Aorta (tissue), 5 donors: ENCODE results near the gene VPS52. TPM values are rescaled to one million over a fixed set of nuclear protein-coding genes. Genes with fewer than 3 reads are reported as not detected.
"Not testable (repeated sequence)": the region's sequence is repeated elsewhere in the genome, so short reads cannot be mapped to it uniquely, and the experiment has no call there.

ENCODE experiments used
- ATAC-seq: fragments of 200-7000 bp; cut with Tn5 transposase; one replicate; pipeline ENCODE4 v1.9.1; 2022; ENCODE audit warnings: moderate library complexity; ENCODE audit not compliant: low FRiP score
- DNase-seq, 2 donors: peaks; one replicate each; pipeline ENCODE4 v3.0.0-alpha.2; 2020
- H3K27ac ChIP-seq, 2 donors: one replicate each; pipeline ENCODE4 v1.5.1; 2013; ENCODE audit warnings: low read length in 2 of 2, mild to moderate bottlenecking in 2 of 2, moderate library complexity in 2 of 2, control low read depth in 1 of 2, inconsistent platforms in 1 of 2, low read depth in 1 of 2
- H3K27me3 ChIP-seq, 2 donors: one replicate each; pipeline ENCODE4 v1.6.1; 2013; ENCODE audit warnings: control low read depth in 1 of 2, low read length in 1 of 2, mild to moderate bottlenecking in 1 of 2, moderate library complexity in 1 of 2; ENCODE audit not compliant: insufficient read depth in 2 of 2, control insufficient read depth in 1 of 2
- H3K36me3 ChIP-seq, 2 donors: one replicate each; pipeline ENCODE4 v1.6.1; 2013; ENCODE audit warnings: control low read depth in 1 of 2, low read length in 1 of 2, mild to moderate bottlenecking in 1 of 2; ENCODE audit not compliant: insufficient read depth in 2 of 2, control insufficient read depth in 1 of 2
- H3K4me1 ChIP-seq, 2 donors: one replicate each; pipeline ENCODE4 v1.6.1; 2013; ENCODE audit warnings: low read length in 2 of 2, control low read depth in 1 of 2, mild to moderate bottlenecking in 1 of 2, moderate library complexity in 1 of 2; ENCODE audit not compliant: insufficient read depth in 2 of 2, control insufficient read depth in 1 of 2
- H3K4me3 ChIP-seq, 2 donors: one replicate each; pipeline ENCODE4 v1.5.1; 2013; ENCODE audit warnings: low read length in 2 of 2, control low read depth in 1 of 2, mild to moderate bottlenecking in 1 of 2
- H3K9me3 ChIP-seq: one replicate; pipeline ENCODE4 v1.6.1; 2013; ENCODE audit warnings: mild to moderate bottlenecking, low read length; ENCODE audit not compliant: control insufficient read depth
- WGBS, 2 donors: extraction: QIAGEN DNeasy Blood & Tissue Kit; methylation state at CpG; one replicate each; pipeline ENCODE4 v1.1.7; 2013; 5-methylcytosine and 5-hydroxymethylcytosine counted together
- intact Hi-C, 2 donors: fragments of 100-400 bp; cut with DNase I; formaldehyde crosslinking; loops; one replicate each; pipeline versions ENCODE4 v1.14.2 to v1.15.0; 2022
- polyA plus RNA-seq, 2 donors: library from polyadenylated mRNA; stranded (reverse); fragments of 200-250 nt; gene quantifications; one replicate each; pipeline ENCODE4 v1.2.3, GENCODE V29; 2013
- total RNA-seq, 2 donors: library from RNA; stranded (reverse); fragmentation: NEBNext Ultra II Directional; extraction: Animal tissue kit (Norgen Biotek cat#: 25700); gene quantifications; one replicate each; pipeline ENCODE4 v1.2.1, GENCODE V29; 2021
- donor health status: healthy with polysubstance abuse.
- donor health status: Bipolar disorder and iron deficiency.
- donor health status: DM: no; HTN: no; CAD: no.
- donor health status: DM: no; HTN: no; CAD: no.
- donor health status: DM: yes; HTN: yes; CAD: no.

The VPS52 gene
- total and polyA plus RNA-seq, 4 donors, result 16.0 to 66.6 (median 41.8) TPM

DNA sequence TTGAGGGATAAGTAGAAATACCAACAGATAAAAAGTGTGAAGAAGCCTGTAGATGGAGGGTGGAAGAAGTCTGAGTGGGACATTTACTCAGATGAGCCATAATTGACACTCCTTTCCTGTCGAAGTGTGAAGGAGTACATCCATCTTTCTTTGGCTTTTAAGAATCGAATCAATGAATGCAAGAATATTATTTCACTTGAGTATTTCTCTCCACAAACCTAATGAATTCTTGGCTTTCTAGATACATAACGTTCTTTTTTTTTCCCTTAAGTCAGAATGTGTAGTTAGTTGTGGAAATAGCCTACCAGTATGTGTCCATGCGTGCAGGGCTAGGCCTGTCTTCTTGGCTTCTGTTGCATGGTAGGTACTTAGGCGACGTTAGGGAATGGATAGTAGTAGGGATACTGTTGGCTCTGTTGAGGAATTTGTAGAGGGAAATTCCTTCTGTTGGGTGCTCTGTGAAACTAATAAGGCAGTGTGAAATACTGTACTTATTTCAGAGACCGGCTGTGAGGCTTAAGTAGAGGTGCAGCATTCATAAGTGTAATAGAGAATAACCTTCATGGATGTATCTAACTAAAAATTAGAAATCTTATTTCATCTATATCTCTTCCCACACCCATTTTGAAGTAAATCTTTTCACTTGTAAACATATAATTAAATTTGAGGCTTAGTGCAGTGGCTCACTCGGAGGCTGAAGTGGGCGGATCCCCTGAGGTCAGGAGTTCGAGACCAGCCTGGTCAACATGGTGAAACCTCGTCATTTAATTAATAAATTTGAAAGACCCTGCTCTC lies 1.6 kb upstream of the VPS52 start:
- WGBS, 2 donors, result 68 to 70% methylated on average over 11 of the region's 11 CpGs
- Histone ChIP-seq H3K27me3 (no peaks in the 10 kb centered on the region), H3K9me3 (no peaks in the 10 kb centered on the region), H3K4me1 (no peaks in the 10 kb centered on the region), H3K4me3 (no peak overlapping the region), H3K36me3 (no peaks in the 10 kb centered on the region), H3K27ac (no peak overlapping the region)
- peak in 1 of 2 donors; percentile 11 for DNase-seq
- intact Hi-C loops, result no loop called here
- ATAC-seq, result no peak

DNA sequence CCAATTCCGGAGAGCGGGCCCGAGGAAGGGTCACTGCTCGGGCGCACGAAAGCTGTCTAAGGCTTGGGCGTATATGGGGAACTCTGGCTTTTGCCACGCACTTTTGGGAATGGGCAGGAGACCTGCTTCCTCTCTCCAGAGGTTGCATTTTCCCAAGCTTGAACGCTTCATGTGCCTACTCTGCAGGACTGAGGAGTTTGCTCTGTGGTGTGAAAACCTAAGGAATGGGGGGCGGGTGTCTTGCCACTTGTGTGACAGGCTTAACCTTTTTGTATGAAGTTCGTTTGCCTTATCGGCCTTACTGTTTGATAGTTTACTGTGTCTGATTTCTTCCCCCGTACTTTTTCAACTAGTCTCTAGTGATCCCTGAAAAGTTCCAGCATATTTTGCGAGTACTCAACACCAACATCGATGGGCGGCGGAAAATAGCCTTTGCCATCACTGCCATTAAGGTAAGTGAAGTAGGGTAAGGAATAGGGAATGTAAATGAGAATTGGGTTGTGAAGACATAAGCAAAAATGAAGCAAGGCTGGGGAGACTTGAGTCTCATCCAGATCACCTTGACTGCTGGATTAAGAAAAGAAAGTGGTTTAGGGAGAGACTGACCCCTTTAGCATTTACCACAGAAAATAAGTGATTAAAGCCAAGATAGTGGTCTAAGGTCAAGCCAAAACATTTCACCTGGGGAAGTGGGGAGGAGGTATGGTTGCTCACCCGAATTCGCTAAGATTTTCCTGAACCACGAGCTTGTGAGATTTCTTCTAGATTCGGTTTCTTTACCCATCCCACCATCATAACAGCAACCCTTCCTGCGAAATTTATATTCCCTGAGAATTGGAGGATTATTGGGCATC lies 826 bp upstream of the VPS52 start:
- H3K4me3 ChIP-seq, result peak overlapping the region; percentile 41 to 53
- 12 to 14% methylated on average over 22 of the region's 22 CpGs for WGBS, 2 donors
- no peaks in the 10 kb centered on the region for H3K4me1 ChIP-seq
- DNase-seq, result no peak
- intact Hi-C loops, result no loop called here
- no peaks in the 10 kb centered on the region for H3K27me3 ChIP-seq
- H3K9me3 ChIP-seq, result no peaks in the 10 kb centered on the region
- ATAC-seq, result peak; percentile 30
- peak overlapping the region in 1 of 2 donors; percentile 68 for H3K27ac ChIP-seq
- no peaks in the 10 kb centered on the region for H3K36me3 ChIP-seq

GRCh38 chr6:33271117-33271467 lies 584 bp downstream of the VPS52 start:
- peak overlapping the region; percentile 63 to 84 for H3K4me3 ChIP-seq
- no peak for ATAC-seq
- H3K27me3 ChIP-seq, result no peaks in the 10 kb centered on the region
- DNase-seq, result no peak
- no peaks in the 10 kb centered on the region for H3K9me3 ChIP-seq
- peaks cover 0 to 3% of the 10 kb centered on the region in 2 donors for H3K36me3 ChIP-seq
- intact Hi-C loops, result no loop called here
- H3K27ac ChIP-seq, result peak overlapping the region; percentile 56 to 67
- no peaks in the 10 kb centered on the region for H3K4me1 ChIP-seq
- 2% methylated on average over 7 of the region's 7 CpGs for WGBS, 2 donors

GRCh38 chr6:33264015-33264414 lies 7.7 kb downstream of the VPS52 start:
- intact Hi-C loops, result no loop called here
- no peaks in the 10 kb centered on the region for H3K4me1 ChIP-seq
- DNase-seq (no peak), ATAC-seq (no peak)
- no peak overlapping the region for H3K27ac ChIP-seq
- WGBS, 2 donors, result 85 to 89% methylated on average over 7 of the region's 7 CpGs
- peaks cover 0 to 3% of the 10 kb centered on the region in 2 donors for H3K36me3 ChIP-seq
- no peak overlapping the region for H3K4me3 ChIP-seq
- H3K27me3 ChIP-seq, result no peaks in the 10 kb centered on the region
- no peaks in the 10 kb centered on the region for H3K9me3 ChIP-seq

DNA sequence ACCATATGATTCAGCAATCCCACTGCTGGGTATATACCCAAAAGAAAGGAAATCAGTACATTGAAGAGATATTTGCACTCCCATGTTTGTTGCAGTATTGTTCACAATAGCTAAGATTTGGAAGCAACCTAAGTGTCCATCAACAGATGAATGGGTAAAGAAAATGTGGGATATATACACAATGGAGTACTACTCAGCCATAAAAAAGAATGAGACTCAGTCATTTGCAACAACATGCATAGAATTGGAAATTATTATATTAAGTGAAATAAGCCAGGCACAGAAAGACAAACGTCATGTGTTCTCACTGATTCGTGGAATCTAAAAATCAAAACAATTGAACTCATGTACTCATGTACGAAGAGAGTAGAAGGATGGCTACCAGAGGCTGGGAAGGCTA lies 9.2 kb downstream of the VPS52 start:
- WGBS, 2 donors, result 92 to 93% methylated on average over 3 of the region's 3 CpGs
- intact Hi-C loops, ATAC-seq: not testable (repeated sequence)

GRCh38 chr6:33259032-33259431 lies 12.6 kb downstream of the VPS52 start:
- H3K4me3 ChIP-seq, result no peak overlapping the region
- no peaks in the 10 kb centered on the region for H3K27me3 ChIP-seq
- H3K27ac ChIP-seq, result no peak overlapping the region
- WGBS, 2 donors, result 86% methylated on average over 5 of the region's 5 CpGs
- no peaks in the 10 kb centered on the region for H3K9me3 ChIP-seq
- H3K36me3 ChIP-seq, result no peaks in the 10 kb centered on the region
- ATAC-seq (no peak), DNase-seq (no peak)
- no peaks in the 10 kb centered on the region for H3K4me1 ChIP-seq
- intact Hi-C loops, result no loop called here

More for the DNA sequence above, 9.2 kb downstream of the VPS52 start:
- not testable (repeated sequence) for H3K27ac ChIP-seq, DNase-seq, H3K36me3 ChIP-seq, H3K4me1 ChIP-seq, H3K9me3 ChIP-seq, H3K4me3 ChIP-seq, H3K27me3 ChIP-seq

GRCh38 chr6:33254591-33254990 lies 17.1 kb downstream of the VPS52 start:
- intact Hi-C loops, result no loop called here
- Histone ChIP-seq H3K4me3 (no peak overlapping the region), H3K27ac (no peak overlapping the region), H3K27me3 (no peaks in the 10 kb centered on the region), H3K4me1 (no peaks in the 10 kb centered on the region), H3K36me3 (no peaks in the 10 kb centered on the region), H3K9me3 (no peaks in the 10 kb centered on the region)
- ATAC-seq, result no peak
- no peak for DNase-seq
- 89 to 90% methylated on average over 4 of the region's 4 CpGs for WGBS, 2 donors

GRCh38 chr6:33252759-33253158 lies 18.9 kb downstream of the VPS52 start:
- DNase-seq (no peak), ATAC-seq (no peak)
- H3K9me3 ChIP-seq, result no peaks in the 10 kb centered on the region
- intact Hi-C loops, result no loop called here
- H3K27me3 ChIP-seq, result no peaks in the 10 kb centered on the region
- H3K27ac ChIP-seq, result no peak overlapping the region
- H3K36me3 ChIP-seq, result no peaks in the 10 kb centered on the region
- H3K4me3 ChIP-seq, result no peak overlapping the region
- no peaks in the 10 kb centered on the region for H3K4me1 ChIP-seq
